Fibroblast of skin of scalp (primary cell): ENCODE data around the gene IFIT3.
A peak's percentile ranks its signal among the peaks of the same experiment; 100 is the strongest.

Experiments
- DNase-seq: peaks from one replicate; pipeline ENCODE4 v3.0.0-alpha.2; 2013

The IFIT3 gene

DNA sequence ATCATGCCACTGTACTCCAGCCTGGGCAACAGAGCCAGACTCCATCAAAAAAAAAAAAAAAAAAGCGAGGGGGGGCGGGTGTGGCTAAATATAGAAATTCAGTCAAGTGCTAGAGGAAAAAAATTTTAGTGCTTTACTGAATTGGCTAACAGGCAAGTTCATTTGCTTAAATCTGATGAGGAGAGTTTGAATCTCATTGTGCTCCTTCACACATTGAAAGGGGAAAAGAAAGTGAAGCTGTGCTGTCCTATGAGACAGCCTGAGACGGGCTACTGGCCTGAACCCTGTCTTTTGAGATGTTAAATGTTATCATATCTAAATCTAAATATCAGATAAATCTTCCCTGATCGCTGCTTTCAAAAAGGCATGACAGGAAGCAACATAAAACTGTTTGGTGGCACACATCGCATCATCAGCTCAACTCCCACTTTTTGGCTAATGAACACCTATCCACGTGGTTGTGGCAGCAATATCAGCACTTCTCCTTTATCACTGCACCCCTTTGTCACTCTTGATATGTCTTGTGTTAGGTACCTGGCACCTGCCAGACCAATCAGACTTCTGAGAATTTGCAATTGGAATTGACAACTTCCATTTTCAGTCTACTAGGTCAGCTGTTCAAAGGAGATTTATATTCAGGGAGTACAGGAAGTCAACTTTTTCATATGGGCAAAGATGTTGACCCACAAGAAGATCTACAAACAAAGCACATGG, 36.1 kb downstream of the IFIT3 start:
- DNase-seq: no peak

- DNase-seq: no peak
These were observed 36.7 kb downstream of the IFIT3 start for GRCh38 chr10:89364531-89364930.

GRCh38 chr10:89367529-89367928, 39.7 kb downstream of the IFIT3 start:
- DNase-seq: no peak

DNA sequence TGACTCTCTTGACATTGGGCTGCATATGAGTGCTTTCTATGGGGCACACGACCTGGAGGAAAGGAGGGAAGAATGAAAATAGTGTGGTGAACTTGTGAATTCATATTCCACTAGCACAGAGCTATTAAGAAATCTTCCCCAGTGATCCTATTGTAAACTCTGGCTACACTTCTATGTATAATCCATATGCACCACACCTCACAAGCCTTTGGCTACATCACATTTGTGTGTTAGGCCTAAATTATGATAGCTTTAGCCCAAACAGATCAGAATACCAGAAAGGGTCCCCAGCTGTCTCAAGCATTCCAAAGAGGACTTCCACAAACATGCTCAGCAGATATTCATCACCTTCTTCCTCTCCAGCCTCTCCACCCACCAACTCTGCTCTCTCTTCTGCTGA, 40.3 kb downstream of the IFIT3 start:
- no peak for DNase-seq

DNA sequence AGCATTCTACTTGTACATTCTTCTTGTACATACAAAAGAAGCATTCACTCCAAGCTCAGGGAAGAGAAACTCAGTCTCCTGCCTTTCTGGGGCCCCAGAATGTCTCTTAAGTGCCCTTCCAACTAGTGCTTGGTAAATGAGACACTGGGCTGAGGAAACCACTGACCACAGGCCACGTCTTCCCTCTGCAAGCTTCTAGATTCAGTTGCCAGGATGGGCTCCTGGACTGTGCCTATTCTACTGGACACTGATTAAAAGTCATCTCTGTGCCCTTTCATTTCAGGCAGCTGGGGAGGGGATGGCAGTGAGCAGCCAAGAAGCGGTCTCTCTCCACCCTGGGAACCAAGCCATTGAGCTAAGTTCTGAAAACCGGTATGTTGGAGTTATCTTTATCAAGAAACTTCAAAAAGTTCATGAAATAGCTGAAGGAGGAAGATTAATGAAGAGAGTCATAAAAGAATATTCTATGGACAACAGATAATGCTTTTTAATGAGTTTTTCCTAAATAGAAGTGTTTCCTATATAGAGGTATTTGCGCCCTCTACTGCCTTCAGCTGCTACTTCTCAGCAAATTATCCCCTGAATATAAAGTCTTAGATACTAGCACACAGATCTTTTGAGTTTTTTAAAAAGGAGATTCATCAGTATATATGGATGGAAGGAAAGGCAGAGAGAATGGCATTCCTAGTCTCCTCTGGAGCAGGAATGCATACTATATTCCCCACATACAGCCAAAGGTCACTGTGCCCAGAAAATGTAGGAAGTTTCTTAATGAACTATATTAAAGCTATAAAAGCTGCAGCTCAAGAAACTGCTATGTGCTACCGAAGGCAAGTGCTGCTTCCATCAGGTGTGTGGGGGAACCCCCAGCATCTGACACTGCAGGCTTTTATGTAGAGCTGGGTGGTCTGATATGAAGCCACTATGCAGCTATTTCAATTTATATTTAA, 41.6 kb downstream of the IFIT3 start:
- no peak for DNase-seq

DNA sequence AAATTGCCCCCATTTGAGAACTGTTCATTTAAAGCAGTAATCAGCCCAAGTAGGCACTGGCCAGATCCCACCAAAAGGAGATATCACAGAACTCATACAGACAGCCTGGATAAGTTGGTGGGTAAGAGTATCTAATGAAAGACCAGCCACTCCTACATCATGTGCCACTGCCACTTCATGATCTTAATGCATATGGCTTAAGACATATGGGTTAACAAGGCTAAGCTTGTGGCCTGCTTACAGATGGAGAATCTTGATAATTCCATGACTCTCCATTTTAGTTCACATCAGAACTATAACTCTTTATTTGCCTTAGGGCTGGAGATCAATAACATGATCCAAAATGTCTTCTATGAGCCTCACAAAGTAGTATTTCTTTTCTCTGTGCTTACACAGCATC, 43.3 kb downstream of the IFIT3 start:
- no peak for DNase-seq

DNA sequence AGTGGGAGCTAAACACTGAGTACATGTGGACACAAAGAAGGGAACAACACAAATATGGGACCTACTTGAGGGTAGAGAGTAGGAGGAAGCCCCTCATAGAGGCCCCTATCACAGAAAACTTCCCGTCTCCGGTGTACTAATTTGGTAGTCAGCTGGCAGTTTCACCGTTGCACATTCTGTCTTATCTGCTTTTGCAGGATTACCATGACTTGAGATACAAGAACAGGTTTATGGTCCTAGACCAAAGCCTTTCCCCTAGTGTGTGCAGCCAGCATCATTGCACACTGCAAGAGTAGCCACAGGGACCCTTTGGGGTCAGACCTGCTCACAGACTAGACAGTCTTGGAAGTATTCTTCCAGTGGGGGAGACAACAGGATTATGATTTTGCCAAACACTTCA, 44.2 kb downstream of the IFIT3 start:
- no peak for DNase-seq

DNA sequence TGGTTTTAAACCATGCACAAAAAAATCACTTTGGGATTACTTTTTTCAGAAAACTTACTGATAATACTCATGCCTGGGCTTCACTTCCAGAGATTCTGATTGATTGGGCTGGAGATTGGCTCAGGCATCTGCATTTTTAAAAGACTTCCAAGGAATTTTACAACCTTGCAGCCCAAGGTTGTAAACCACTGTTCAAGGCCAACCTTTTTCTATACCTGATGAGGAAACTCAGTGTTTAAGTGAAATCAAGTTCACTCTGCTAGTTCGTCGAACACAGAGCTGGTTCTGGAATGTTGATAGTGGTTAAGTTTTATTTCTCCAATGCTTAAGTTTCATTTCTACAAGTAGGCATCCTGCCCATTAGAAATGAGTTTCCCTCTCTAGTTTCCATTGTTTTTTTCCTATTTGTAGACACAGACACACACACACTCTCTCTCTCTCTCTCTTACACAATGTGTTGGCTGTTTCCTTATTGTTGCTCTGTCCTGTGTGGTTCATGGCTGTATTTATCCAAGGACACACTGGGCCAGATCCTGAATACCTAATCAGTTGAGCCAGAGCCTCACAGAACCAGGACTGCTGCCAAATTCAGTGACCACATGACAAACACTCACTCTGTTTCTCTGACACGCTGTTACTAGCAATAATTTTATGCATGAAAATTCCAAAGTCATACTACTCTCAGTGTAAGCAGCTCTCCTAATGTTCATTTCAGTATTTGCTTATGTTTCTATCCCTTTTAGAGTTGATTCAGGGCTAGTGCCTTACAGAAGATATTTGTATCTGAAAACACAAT, 46.3 kb downstream of the IFIT3 start:
- DNase-seq: peak; percentile 85

- DNase-seq: no peak
These were observed 46.9 kb downstream of the IFIT3 start for GRCh38 chr10:89374713-89375141.

DNA sequence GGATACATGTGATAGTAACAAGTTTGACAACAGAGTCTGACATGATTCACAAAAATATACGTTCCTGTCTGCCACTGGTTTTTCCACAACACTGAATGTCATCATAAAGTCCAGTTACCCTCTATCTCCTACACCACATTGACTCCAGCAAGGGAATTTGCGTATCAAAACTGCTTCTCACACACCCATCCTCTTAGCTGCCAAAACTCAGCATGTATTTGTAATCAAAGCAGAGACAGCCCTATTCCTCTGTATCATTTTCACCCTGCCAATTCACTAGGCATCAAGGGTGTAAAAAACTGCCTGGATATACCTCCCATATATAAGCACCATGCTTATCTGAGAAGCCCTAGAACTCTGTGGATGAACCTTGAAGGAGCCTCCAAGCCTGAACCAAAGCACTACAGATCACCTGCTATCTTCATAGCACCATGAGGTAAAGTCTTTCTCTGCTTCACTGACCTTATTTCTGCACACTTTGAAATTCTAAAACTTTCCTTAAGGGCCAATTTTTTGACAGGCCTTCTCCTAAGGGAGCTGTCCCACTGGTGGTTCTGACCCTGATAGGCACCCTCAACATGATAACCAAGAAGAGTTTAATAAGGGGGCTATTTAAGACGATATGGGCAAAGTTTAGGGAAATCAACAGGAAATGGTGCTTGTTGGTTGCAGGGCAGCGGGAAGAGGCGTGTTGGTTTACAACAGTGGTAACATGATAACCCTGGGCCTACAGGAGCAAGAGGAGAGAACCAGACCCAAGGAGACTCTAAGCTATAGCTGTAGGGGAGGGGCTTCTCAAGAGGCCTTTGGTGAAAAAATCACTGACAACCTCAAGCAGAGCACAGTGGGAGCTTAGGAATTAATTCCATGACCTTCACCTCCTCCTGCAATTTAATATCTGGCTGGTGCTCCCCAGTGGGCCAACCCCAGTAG, 50.2 kb downstream of the IFIT3 start, which contains the start of gene IFIT1B:
TSS of gene IFIT1B (plus strand) at position 352 of the 933 bp plus-strand sequence. CDS start at position 432, 80 bp downstream.
- no peak for DNase-seq

- no peak for DNase-seq
These were observed 51.3 kb downstream of the IFIT3 start for GRCh38 chr10:89379103-89379502.

DNA sequence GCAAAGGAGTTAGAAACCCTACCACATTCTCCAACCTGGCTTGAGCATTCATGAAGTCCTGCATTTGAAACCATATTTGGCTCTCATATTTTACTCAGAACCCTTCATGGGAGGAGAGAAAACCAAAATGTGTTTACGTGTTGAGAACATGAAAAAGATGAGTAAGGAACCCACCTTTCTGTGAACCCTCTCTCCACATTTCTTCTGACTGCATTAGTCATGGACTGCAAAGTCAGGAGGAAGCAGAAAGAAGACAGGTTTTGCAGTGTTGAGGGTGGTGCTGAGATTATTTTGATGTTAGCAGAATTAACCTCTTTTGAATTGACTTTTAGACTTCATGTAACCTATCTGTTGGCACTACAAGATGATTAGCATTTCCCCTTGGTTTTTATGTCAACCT, 55.0 kb downstream of the IFIT3 start:
- DNase-seq: no peak

DNA sequence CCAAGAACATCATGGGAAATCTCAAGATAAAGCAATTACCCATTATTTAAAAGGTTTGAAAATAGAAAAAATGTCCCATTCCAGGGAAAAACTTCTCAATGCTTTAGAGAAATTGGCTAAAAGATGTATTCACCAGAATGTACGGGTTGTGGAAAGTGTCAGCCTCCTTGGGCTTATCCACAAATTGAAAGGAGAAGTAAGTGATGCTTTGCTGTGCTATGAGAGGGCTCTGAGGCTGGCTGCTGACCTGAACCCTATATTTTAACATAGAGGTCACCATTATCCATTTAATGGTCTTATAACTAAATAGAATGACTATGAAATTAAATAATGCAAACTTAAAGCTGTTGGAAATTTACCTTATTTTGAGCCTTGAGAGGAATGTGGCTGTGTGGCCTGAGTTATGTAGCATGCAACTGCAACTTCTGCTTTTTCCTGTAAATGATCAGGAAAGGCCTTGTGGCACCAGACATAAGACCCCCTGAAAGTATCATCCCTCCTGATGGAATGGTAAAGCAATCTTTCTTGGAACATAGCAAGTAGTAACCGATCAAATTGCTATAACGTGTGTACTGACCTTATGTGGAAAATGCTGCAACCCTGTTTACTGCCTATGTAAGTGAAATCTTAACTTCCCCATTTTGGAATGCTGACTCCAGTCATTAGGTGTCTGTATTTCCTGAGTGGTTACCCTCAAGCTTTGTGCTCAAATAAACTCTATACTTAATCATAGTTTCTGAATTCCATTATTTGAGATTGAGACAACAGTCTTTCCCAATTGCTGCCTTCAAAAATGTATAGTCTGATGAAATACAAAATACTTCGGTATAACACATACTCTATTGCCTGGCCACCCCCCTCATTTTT, 56.9 kb downstream of the IFIT3 start:
- DNase-seq: no peak

DNA sequence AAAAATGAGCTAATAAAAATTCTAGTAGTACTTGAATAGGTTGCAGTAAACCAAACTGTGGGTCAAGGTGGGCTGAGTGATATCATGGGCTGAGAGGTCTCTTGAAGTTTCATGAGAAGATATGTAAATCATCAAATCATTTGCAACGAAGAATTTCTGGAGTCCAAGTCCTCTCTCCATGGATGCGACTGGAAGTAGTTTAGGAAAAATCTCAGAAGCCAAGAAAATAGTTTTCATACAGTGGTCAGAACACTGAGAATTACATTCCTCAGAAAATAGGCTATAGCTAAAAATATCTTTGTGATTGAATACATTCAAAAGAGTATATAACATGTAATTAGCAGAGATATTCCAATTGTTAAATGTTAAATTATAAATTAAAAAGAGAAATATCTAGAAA, 61.0 kb downstream of the IFIT3 start:
- DNase-seq: peak; percentile 37

DNA sequence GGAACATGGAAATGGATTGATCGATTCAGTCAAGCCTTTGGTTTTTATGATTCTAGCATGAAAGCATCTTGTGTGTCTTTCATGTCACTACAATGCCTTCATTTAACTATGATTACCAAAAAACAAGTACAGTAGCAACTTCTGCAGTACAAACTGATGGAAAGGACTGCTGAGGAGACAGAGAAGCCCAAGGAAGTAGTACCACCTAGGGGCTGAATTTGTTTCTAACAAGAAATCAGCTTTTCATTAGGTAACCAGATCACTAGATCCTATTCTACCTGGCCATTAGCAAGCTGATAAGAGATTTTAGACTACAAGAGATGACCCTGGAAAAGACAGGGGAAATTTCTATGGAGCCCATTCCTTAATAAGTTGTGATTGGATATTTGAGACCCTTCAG, 61.5 kb downstream of the IFIT3 start:
- DNase-seq: peak; percentile 46
